Jurkat, Clone E6-1 (cell line): ENCODE data around the gene PSMB9.

ENCODE experiments used
- DNase-seq: peaks from one replicate; pipeline ENCODE4 v3.0.0-alpha.2; 2011; ENCODE audit warnings: low read depth, low spot score
- H3K4me3 ChIP-seq: 2 replicates; pipeline ENCODE4 v1.5.1; 2011; ENCODE audit warnings: mild to moderate bottlenecking, low read length, control low read depth, moderate library complexity

Gene PSMB9

GRCh38 chr6:32838114-32838958, 15.7 kb upstream of the PSMB9 start, which contains the start of gene TAP2:
TSS of gene TAP2 (minus strand) at chr6:32838739. CDS start at chr6:32838233, 506 bp downstream.
- DNase-seq = peak; percentile 82
- H3K4me3 ChIP-seq = peak within 1 kb of the TSS; percentile 84

GRCh38 chr6:32839356-32839755, 14.6 kb upstream of the PSMB9 start:
- no peak for DNase-seq
- no peak overlapping the region for H3K4me3 ChIP-seq

GRCh38 chr6:32840604-32841246, 13.3 kb upstream of the PSMB9 start:
- peak; percentile 74 for DNase-seq
- H3K4me3 ChIP-seq = peak overlapping the region; percentile 21

- no peak for DNase-seq
- H3K4me3 ChIP-seq = 0 out of 2 replicates have a peak overlapping the region, but pooled peaks have one; percentile 74
These were observed 11.9 kb upstream of the PSMB9 start for GRCh38 chr6:32842021-32842650.

GRCh38 chr6:32842690-32843089, 11.3 kb upstream of the PSMB9 start:
- peak overlapping the region; percentile 74 for H3K4me3 ChIP-seq
- DNase-seq = no peak

- no peak for DNase-seq
- H3K4me3 ChIP-seq = peak overlapping the region; percentile 74
These were observed 10.5 kb upstream of the PSMB9 start for GRCh38 chr6:32843331-32843978.

- peak; percentile 98 for DNase-seq
- H3K4me3 ChIP-seq = peak within 1 kb of the TSS; percentile 74
These were observed 9.8 kb upstream of the PSMB9 start, which contains the start of gene PSMB8 for GRCh38 chr6:32843979-32844838. TSS of gene PSMB8 (minus strand) at chr6:32844047. CDS start at chr6:32843996, 51 bp downstream.

GRCh38 chr6:32844839-32845383, 9.1 kb upstream of the PSMB9 start:
- no peak for DNase-seq
- H3K4me3 ChIP-seq = peak overlapping the region; percentile 74

- peak; percentile 79 for DNase-seq
- peak overlapping the region; percentile 74 for H3K4me3 ChIP-seq
These were observed 8.6 kb upstream of the PSMB9 start for GRCh38 chr6:32845384-32845884.

- DNase-seq = no peak
- H3K4me3 ChIP-seq = no peak overlapping the region
These were observed 7.0 kb upstream of the PSMB9 start for GRCh38 chr6:32847004-32847403.

GRCh38 chr6:32847795-32848194, 6.2 kb upstream of the PSMB9 start:
- no peak overlapping the region for H3K4me3 ChIP-seq
- no peak for DNase-seq

GRCh38 chr6:32849126-32849525, 4.9 kb upstream of the PSMB9 start:
- DNase-seq = no peak
- H3K4me3 ChIP-seq = no peak overlapping the region

- H3K4me3 ChIP-seq = no peak overlapping the region
- DNase-seq = no peak
These were observed 3.0 kb upstream of the PSMB9 start for GRCh38 chr6:32851025-32851424.

- H3K4me3 ChIP-seq = peak overlapping the region; percentile 84; the same call in 1 of the 2 replicates
- DNase-seq = no peak
These were observed 1.8 kb upstream of the PSMB9 start for GRCh38 chr6:32852018-32852843.

GRCh38 chr6:32852844-32853540, 1.0 kb upstream of the PSMB9 start:
- DNase-seq = no peak
- H3K4me3 ChIP-seq = peak overlapping the region; percentile 84

GRCh38 chr6:32854376-32855178, 585 bp downstream of the PSMB9 start:
- peak; percentile 59 for DNase-seq

More at GRCh38 chr6:32854376-32855178, 585 bp downstream of the PSMB9 start:
- H3K4me3 ChIP-seq = peak overlapping the region; percentile 84
